ENCODE results near the gene PDE3B.

- TF ChIP-seq GTF3C2 (IDR thresholded peaks at IDR 0.05; ENCODE audit: borderline replicate concordance, extremely low read depth, insufficient read length) (no peak), NFYB (IDR thresholded peaks at IDR 0.05; ENCODE audit: extremely low read depth, insufficient read length) (no peak), BCLAF1 (IDR thresholded peaks at IDR 0.05; ENCODE audit: borderline replicate concordance in 1 of 2, control insufficient read depth in 1 of 2, low read depth in 2 of 2, low read length in 1 of 2) (no peak), U2AF1 (optimal IDR thresholded peaks at IDR 0.05; ENCODE audit: low read depth, low read length) (no peak), MAX (CRISPR knock-in tag; IDR thresholded peaks at IDR 0.05) (no peak), ATF4 (CRISPR knock-in tag; IDR thresholded peaks at IDR 0.05) (no peak)
Observed at GRCh38 chr11:14700593-14700992, 57.0 kb downstream of the PDE3B start.

Measured in K562 (cell line).